ENCODE results near the gene FOXS1. TPM values are rescaled to one million over a fixed set of nuclear protein-coding genes. Genes with fewer than 3 reads are reported as not detected.

Gene FOXS1
- total RNA-seq = not detected in 2 replicates
- long read RNA-seq = 0 reads

- no peak for DNase-seq (ENCODE audit: low spot score, unreplicated experiment)
- H3K4me3 Mint-ChIP-seq (ENCODE audit: low read depth) = no peak within 1 kb of the TSS
- TF ChIP-seq, protein P1, sequence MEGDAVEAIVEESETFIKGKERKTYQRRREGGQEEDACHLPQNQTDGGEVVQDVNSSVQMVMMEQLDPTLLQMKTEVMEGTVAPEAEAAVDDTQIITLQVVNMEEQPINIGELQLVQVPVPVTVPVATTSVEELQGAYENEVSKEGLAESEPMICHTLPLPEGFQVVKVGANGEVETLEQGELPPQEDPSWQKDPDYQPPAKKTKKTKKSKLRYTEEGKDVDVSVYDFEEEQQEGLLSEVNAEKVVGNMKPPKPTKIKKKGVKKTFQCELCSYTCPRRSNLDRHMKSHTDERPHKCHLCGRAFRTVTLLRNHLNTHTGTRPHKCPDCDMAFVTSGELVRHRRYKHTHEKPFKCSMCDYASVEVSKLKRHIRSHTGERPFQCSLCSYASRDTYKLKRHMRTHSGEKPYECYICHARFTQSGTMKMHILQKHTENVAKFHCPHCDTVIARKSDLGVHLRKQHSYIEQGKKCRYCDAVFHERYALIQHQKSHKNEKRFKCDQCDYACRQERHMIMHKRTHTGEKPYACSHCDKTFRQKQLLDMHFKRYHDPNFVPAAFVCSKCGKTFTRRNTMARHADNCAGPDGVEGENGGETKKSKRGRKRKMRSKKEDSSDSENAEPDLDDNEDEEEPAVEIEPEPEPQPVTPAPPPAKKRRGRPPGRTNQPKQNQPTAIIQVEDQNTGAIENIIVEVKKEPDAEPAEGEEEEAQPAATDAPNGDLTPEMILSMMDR (IDR thresholded peaks at IDR 0.05; ENCODE audit: unreplicated experiment) = no peak
- peaks cover 32% of the 10 kb centered on the region for H3K27me3 Mint-ChIP-seq
- no peaks in the 10 kb centered on the region for H3K36me3 Mint-ChIP-seq (ENCODE audit: insufficient read depth)
- peaks cover 3% of the 10 kb centered on the region for H3K4me1 Mint-ChIP-seq (ENCODE audit: low read depth)
- no peaks in the 10 kb centered on the region for H3K9me3 Mint-ChIP-seq (ENCODE audit: low read depth)
- no peak within 1 kb of the TSS for H3K27ac Mint-ChIP-seq
These were observed at the start of gene FOXS1 for GRCh38 chr20:31845300-31845863. FOXS1 (minus strand) TSS chr20:31845604; CDS start chr20:31845542, 62 bp downstream.

DNA sequence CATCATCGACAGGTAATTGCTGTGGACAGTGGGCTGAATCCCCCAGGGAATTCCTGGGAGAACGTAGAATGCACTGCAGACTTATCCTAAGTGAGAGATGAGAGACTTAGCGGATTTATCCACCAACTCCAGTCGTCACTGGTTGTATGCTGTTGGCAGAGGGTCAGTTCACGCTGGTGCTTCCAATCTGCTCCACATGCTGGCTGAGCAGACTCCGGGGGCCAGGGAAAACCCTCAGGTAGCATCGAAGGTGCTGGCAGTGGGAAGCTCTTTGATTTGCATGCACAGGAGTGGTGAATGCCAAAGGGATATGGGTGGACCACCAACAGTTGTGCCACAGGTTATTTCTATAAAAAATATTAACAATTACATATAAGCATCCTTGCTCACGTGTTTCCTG is 45.2 kb upstream of the FOXS1 start:
- no peak for DNase-seq (ENCODE audit: low spot score, unreplicated experiment)
- Mint-ChIP-seq H3K27ac (no peak overlapping the region), H3K9me3 (ENCODE audit: low read depth) (no peaks in the 10 kb centered on the region), H3K4me3 (ENCODE audit: low read depth) (no peak overlapping the region), H3K27me3 (peaks cover 6% of the 10 kb centered on the region), H3K4me1 (ENCODE audit: low read depth) (no peaks in the 10 kb centered on the region), H3K36me3 (ENCODE audit: insufficient read depth) (no peaks in the 10 kb centered on the region)
- TF ChIP-seq, protein P1 (IDR thresholded peaks at IDR 0.05; ENCODE audit: unreplicated experiment) = no peak

DNA sequence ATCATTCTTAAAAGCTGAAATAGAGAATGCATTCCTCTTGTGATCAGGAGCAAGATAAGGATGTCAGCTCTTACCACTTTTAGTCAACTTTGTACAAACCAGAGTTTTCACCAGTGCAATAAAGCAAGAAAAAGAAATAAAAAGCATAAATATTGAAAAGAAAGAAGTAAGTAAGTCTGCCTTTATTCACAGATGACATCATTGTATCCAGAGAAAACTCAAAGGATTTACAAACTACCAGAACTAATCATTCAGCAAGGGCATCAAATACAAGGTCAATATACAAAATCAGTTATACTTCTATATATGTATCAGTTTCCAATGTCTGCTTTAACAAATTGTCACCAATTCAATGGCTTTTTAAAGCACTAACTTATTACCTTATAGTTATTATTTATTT is 38.4 kb upstream of the FOXS1 start:
- TF ChIP-seq, protein P1 (IDR thresholded peaks at IDR 0.05; ENCODE audit: unreplicated experiment) = no peak
- H3K9me3 Mint-ChIP-seq (ENCODE audit: low read depth) = no peaks in the 10 kb centered on the region
- peaks cover 6% of the 10 kb centered on the region for H3K27me3 Mint-ChIP-seq
- no peak overlapping the region for H3K4me3 Mint-ChIP-seq (ENCODE audit: low read depth)
- H3K4me1 Mint-ChIP-seq (ENCODE audit: low read depth) = peaks cover 7% of the 10 kb centered on the region
- no peaks in the 10 kb centered on the region for H3K36me3 Mint-ChIP-seq (ENCODE audit: insufficient read depth)
- no peak for DNase-seq (ENCODE audit: low spot score, unreplicated experiment)
- H3K27ac Mint-ChIP-seq = no peak overlapping the region

GRCh38 chr20:31881945-31882344 is 36.5 kb upstream of the FOXS1 start:
- Mint-ChIP-seq H3K27me3 (peaks cover 4% of the 10 kb centered on the region), H3K27ac (no peak overlapping the region), H3K4me1 (ENCODE audit: low read depth) (peaks cover 7% of the 10 kb centered on the region), H3K9me3 (ENCODE audit: low read depth) (no peaks in the 10 kb centered on the region), H3K36me3 (ENCODE audit: insufficient read depth) (peaks cover 2% of the 10 kb centered on the region), H3K4me3 (ENCODE audit: low read depth) (no peak overlapping the region)
- TF ChIP-seq, protein P1 (IDR thresholded peaks at IDR 0.05; ENCODE audit: unreplicated experiment) = no peak
- no peak for DNase-seq (ENCODE audit: low spot score, unreplicated experiment)

DNA sequence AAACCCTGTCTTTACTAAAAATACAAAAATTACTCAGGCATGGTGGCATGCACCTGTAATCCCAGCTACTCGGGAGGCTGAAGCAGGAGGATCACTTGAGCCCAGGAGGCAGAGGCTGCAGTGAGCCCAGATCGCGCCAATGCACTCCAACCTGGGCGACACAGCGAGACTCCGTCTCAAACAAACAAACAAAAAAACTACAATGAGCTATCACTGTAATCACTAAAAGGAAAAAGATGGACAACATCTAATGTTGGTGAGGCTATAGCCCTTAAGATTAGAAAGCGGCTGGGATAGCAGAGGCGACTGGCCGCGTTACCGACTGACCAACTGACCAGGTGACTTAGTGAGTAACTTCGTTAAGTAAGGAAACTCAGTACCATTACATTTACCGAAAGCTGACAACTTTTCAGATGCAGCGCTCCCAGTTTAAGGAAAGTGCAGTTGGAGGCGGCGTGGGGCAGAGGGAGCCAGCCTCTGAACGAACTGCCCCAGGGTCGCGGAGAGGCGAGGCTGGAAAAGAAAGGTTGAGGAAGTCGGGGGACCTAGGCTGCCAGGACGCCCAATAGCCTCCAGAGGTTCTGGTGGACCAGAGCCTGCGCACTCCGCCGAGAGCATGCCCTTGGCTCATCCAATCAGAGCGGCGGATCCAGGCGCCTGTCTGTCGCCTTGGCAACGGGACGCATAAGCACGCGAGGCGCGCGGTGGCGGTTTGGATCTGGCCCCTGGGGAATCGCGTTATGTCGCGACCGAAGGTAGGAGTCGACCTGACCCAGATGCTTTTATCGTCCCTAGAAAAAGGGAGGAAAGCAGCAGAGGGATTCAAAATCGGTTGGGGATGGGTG is 34.0 kb upstream of the FOXS1 start:
- TF ChIP-seq, protein P1 (IDR thresholded peaks at IDR 0.05; ENCODE audit: unreplicated experiment) = no peak
- Mint-ChIP-seq H3K4me3 (ENCODE audit: low read depth) (peak overlapping the region; percentile 87), H3K36me3 (ENCODE audit: insufficient read depth) (peaks cover 2% of the 10 kb centered on the region), H3K27me3 (no peaks in the 10 kb centered on the region), H3K27ac (peak overlapping the region; percentile 97), H3K9me3 (ENCODE audit: low read depth) (no peaks in the 10 kb centered on the region), H3K4me1 (ENCODE audit: low read depth) (peaks cover 7% of the 10 kb centered on the region)
- peak; percentile 96 for DNase-seq (ENCODE audit: low spot score, unreplicated experiment)

Data from progenitor cell of endocrine pancreas (in vitro differentiated cells).